K562 (cell line): ENCODE data around the gene RGS17. TPM values are rescaled to one million over a fixed set of nuclear protein-coding genes. Genes with fewer than 3 reads are reported as not detected.

Experiments used
- ATAC-seq: fragments of 200-7000 bp; cut with Tn5 transposase; 3 replicates; pipeline ENCODE4 v1.9.1; 2020; ENCODE audit warnings: moderate library complexity
- BruUV-seq: library from RNA; stranded (reverse); fragments of 400-500 nt; replicated peaks from 2 replicates; lab custom pipeline; 2021; lab: Mats Ljungman, UMichigan
- CTCF ChIA-PET: fragments of 300-600 bp; formaldehyde crosslinking; extraction: SDS; loops from one replicate; lab custom pipeline; 2021; ENCODE audit warnings: low intra/inter-chr PET ratio; lab: Yijun Ruan, JAX
- POLR2A ChIA-PET: fragments of 300-600, 350-650 bp; sonication (Branson Sonifier 250); formaldehyde crosslinking; extraction: SDS; loops from one replicate; lab custom pipeline; 2021; ENCODE audit warnings: antibody characterized with exemption, inconsistent platforms; lab: Yijun Ruan, JAX
- DNase-seq, 4 experiments: peaks; one replicate each; pipeline versions ENCODE4 v3.0.0 to v3.0.0-alpha.2; 2011 to 2018; ENCODE audit warnings: low spot score in 3 of 4, mixed read lengths in 3 of 4; ENCODE audit errors: extremely low read depth in 1 of 4
- FAIRE-seq: peaks from 2 replicates; lab custom pipeline; 2011; peaks lifted over from hg19 to GRCh38; lab: Jason Lieb, UNC
- H2AFZ ChIP-seq: 2 replicates; pipeline ENCODE4 v1.6.0; 2011; ENCODE audit warnings: low read depth, low read length, control low read depth, inconsistent platforms
- H3K27ac ChIP-seq: fragments of 200-600 bp; 3 replicates; pipeline ENCODE4 v1.8.0; 2011; ENCODE audit warnings: low read depth, mild to moderate bottlenecking, control low read depth, inconsistent platforms, low read length, moderate library complexity, mixed read lengths; ENCODE audit errors: extremely low read depth
- H3K27me3 ChIP-seq, 2 experiments: fragments of 300-600 bp in 1 of 2; 2 replicates in 1 of 2; 3 replicates in 1 of 2; pipeline versions ENCODE4 v1.6.0 to v1.8.0; 2011; ENCODE audit warnings: inconsistent platforms in 2 of 2, low read length in 2 of 2, mild to moderate bottlenecking in 1 of 2, mixed read lengths in 1 of 2, moderate library complexity in 1 of 2; ENCODE audit not compliant: control insufficient read depth in 2 of 2, insufficient read depth in 2 of 2
- H3K36me3 ChIP-seq: fragments of 300-600 bp; 3 replicates; pipeline ENCODE4 v1.8.0; 2011; ENCODE audit warnings: mild to moderate bottlenecking, low read length, inconsistent platforms; ENCODE audit not compliant: control insufficient read depth, insufficient read depth
- H3K4me1 ChIP-seq, 2 experiments: fragments of 200-600 bp in 1 of 2; replicated peaks in 1 of 2; 2 replicates in 1 of 2; 3 replicates in 1 of 2; pipeline versions ENCODE4 v1.5.1 to v1.8.0; 2011; ENCODE audit warnings: inconsistent platforms in 2 of 2, low read length in 2 of 2, mild to moderate bottlenecking in 1 of 2, mixed read lengths in 1 of 2, moderate library complexity in 1 of 2; ENCODE audit not compliant: control insufficient read depth in 2 of 2, insufficient read depth in 2 of 2
- H3K4me2 ChIP-seq: 2 replicates; pipeline ENCODE4 v1.6.1; 2011; ENCODE audit warnings: low read length, control low read depth, inconsistent platforms, mixed read lengths; ENCODE audit not compliant: insufficient read depth
- H3K4me3 ChIP-seq: fragments of 200-600 bp; sonication (generic), shearing (Covaris generic); 2 replicates; pipeline ENCODE4 v1.5.1; 2016; ENCODE audit warnings: control low read depth, inconsistent platforms
- H3K79me2 ChIP-seq: fragments of 200-600 bp; 3 replicates; pipeline ENCODE4 v1.8.0; 2011; ENCODE audit warnings: low read length, inconsistent platforms; ENCODE audit not compliant: control insufficient read depth, insufficient read depth
- H3K9ac ChIP-seq, 2 experiments: 2 replicates each; pipeline versions ENCODE4 v1.6.0 to v1.6.1; 2011; ENCODE audit warnings: low read depth in 2 of 2, low read length in 2 of 2, control low read depth in 1 of 2, inconsistent platforms in 1 of 2, mild to moderate bottlenecking in 1 of 2, mixed read lengths in 1 of 2; ENCODE audit not compliant: insufficient read depth in 1 of 2
- H3K9me1 ChIP-seq: one replicate; pipeline ENCODE4 v1.6.0; 2011; ENCODE audit warnings: inconsistent platforms, mild to moderate bottlenecking, low read length, moderate library complexity; ENCODE audit not compliant: control insufficient read depth, insufficient read depth
- H3K9me3 ChIP-seq: replicated peaks from 2 replicates; pipeline ENCODE4 v1.5.1; 2011; ENCODE audit warnings: low read depth, low read length, inconsistent platforms; ENCODE audit not compliant: control insufficient read depth, insufficient read depth
- H4K20me1 ChIP-seq: replicated peaks from 2 replicates; pipeline ENCODE4 v1.6.1; 2011; ENCODE audit warnings: low read length, inconsistent platforms, mixed read lengths; ENCODE audit not compliant: control insufficient read depth, insufficient read depth
- FOXK2 ChIP-seq, 2 experiments: fragments of 450-650 bp; IDR thresholded peaks in 1 of 2; conservative IDR thresholded peaks in 1 of 2; 2 replicates each; pipeline ENCODE4 v1.6.1; 2016; ENCODE audit warnings: low read depth in 2 of 2, mild to moderate bottlenecking in 1 of 2
- GABPB1 ChIP-seq: sonication (generic); formaldehyde crosslinking; IDR thresholded peaks from 2 replicates; pipeline ENCODE4 v1.8.0; 2022; ENCODE audit warnings: mild to moderate bottlenecking, missing genetic modification reagents
- IFI16 ChIP-seq: fragments of 250-450 bp; sonication (Bioruptor Pico); IDR thresholded peaks from 2 replicates; pipeline ENCODE4 v2.1.2; 2022; ENCODE audit warnings: mild to moderate bottlenecking, inconsistent platforms
- NBN ChIP-seq: fragments of 450-650 bp; IDR thresholded peaks from 2 replicates; pipeline ENCODE4 v1.6.1; 2016; ENCODE audit warnings: low read depth, mild to moderate bottlenecking
- PCBP1 ChIP-seq: fragments of 200-400 bp; formaldehyde crosslinking; IDR thresholded peaks from 2 replicates; pipeline ENCODE4 v1.6.1; 2018; ENCODE audit warnings: mild to moderate bottlenecking, low read depth, low read length; ENCODE audit not compliant: poor library complexity, severe bottlenecking
- PYGO2 ChIP-seq: fragments of 450-650 bp; IDR thresholded peaks from 2 replicates; pipeline ENCODE4 v1.6.1; 2016; ENCODE audit warnings: mild to moderate bottlenecking, missing genetic modification characterization, moderate library complexity, missing compliant biosample characterization
- SP1 ChIP-seq: sonication (generic); formaldehyde crosslinking; IDR thresholded peaks from 2 replicates; pipeline ENCODE4 v1.8.1; 2022; ENCODE audit warnings: mild to moderate bottlenecking, missing genetic modification reagents
- SREBF1 ChIP-seq: fragments of 150-350 bp; IDR thresholded peaks from 2 replicates; pipeline ENCODE4 v1.6.1; 2014; ENCODE audit warnings: antibody characterized with exemption, low read depth, low read length, borderline replicate concordance
- STAT5B ChIP-seq: fragments of 250-450 bp; sonication (Bioruptor Pico); IDR thresholded peaks from 2 replicates; pipeline ENCODE4 v1.8.0; 2021; ENCODE audit warnings: mild to moderate bottlenecking, inconsistent platforms
- TCFL5 ChIP-seq: fragments of 250-450 bp; sonication (Bioruptor Pico); conservative IDR thresholded peaks from 2 replicates; pipeline ENCODE4 v1.6.1; 2021; ENCODE audit warnings: mild to moderate bottlenecking, moderate library complexity, matching md5 sums
- ZNF143 ChIP-seq: sonication (generic); formaldehyde crosslinking; IDR thresholded peaks from 2 replicates; pipeline ENCODE4 v1.9.0; 2022; ENCODE audit warnings: mild to moderate bottlenecking, missing genetic modification reagents
- ZNF165 ChIP-seq: fragments of 250-450 bp; sonication (Bioruptor Pico); IDR thresholded peaks from 2 replicates; pipeline ENCODE4 v1.4.0; 2020; ENCODE audit warnings: borderline replicate concordance
- WGBS: fragments of 100-300 bp; shearing (Covaris generic); methylation state at CpG from one replicate; pipeline ENCODE4 v1.1.6; 2016; ENCODE audit warnings: low coverage, mixed read lengths; ENCODE audit not compliant: insufficient coverage; ENCODE audit errors: missing lambda C conversion rate; 5-methylcytosine and 5-hydroxymethylcytosine counted together
- in situ Hi-C: fragments of 300-500 bp; cut with MboI; formaldehyde crosslinking; loops from 4 replicates; pipeline ENCODE4 v1.15.0; 2018; ENCODE audit warnings: inconsistent platforms, mixed read lengths
- intact Hi-C: fragments of 100-400 bp; cut with micrococcal nuclease; formaldehyde crosslinking; loops from 2 replicates; pipeline ENCODE4 v1.14.2; 2022
- polyA plus RNA-seq, 8 experiments: library from polyadenylated mRNA; depleted of rRNA in 4 of 8; stranded (reverse) in 5 of 8; unstranded in 3 of 8; fragments of >200 nt; fragmentation: Nextera tagmentation in 2 of 8; fragmentation: Illumina TruSeq in 1 of 8; extraction: Ambion mirVana in 2 of 8; extraction: Trizol in 1 of 8; gene quantifications; 2 replicates each; pipeline versions ENCODE4 v1.2.1 to v1.2.3, GENCODE V29; 2011 to 2014; ENCODE audit warnings: inconsistent platforms in 1 of 8, missing spikeins in 1 of 8
- total RNA-seq, 7 experiments: library from RNA; depleted of rRNA in 6 of 7; stranded (reverse); fragments of >200 nt in 6 of 7; fragmentation: Illumina TruSeq in 2 of 7; extraction: Trizol in 2 of 7; gene quantifications; 2 replicates each; pipeline versions ENCODE4 v1.2.1 to v1.2.3, GENCODE V29; 2011 to 2021; ENCODE audit warnings: low replicate concordance in 1 of 7
- TF ChIP-seq, protein P1 (sequence below): fragments of 250-450 bp; sonication (Bioruptor Pico); IDR thresholded peaks from 2 replicates; pipeline ENCODE4 v1.5.1; 2021; ENCODE audit warnings: mild to moderate bottlenecking
- TF ChIP-seq, protein P2 (sequence below): fragments of 450-650 bp; IDR thresholded peaks from 2 replicates; pipeline ENCODE4 v1.6.1; 2017; ENCODE audit warnings: antibody characterized with exemption, mild to moderate bottlenecking

The RGS17 gene
- total and polyA plus RNA-seq, 9 of the 15 experiments (the other 6 are each of a cell fraction or from before 2014, with no cell fraction given): 0.01 to 0.14 (median 0.08) TPM; not detected in 6

GRCh38 chr6:153043719-153044118, 87.4 kb downstream of the RGS17 start:
- intact Hi-C loops: no loop called here
- Histone ChIP-seq H3K4me3 (no peak overlapping the region), H3K27ac (no peak overlapping the region), H3K4me2 (no peak overlapping the region), H3K79me2 (no peaks in the 10 kb centered on the region), H3K9ac (no peak overlapping the region)
- BruUV-seq: no TSS peak
- TF ChIP-seq NBN: no peak
- TF ChIP-seq, protein P1, sequence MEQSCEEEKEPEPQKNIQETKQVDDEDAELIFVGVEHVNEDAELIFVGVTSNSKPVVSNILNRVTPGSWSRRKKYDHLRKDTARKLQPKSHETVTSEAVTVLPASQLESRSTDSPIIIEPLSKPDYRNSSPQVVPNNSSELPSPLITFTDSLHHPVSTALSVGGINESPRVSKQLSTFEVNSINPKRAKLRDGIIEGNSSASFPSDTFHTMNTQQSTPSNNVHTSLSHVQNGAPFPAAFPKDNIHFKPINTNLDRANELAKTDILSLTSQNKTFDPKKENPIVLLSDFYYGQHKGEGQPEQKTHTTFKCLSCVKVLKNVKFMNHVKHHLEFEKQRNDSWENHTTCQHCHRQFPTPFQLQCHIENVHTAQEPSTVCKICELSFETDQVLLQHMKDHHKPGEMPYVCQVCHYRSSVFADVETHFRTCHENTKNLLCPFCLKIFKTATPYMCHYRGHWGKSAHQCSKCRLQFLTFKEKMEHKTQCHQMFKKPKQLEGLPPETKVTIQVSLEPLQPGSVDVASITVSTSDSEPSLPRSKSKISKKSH: no peak
- TF ChIP-seq STAT5B: no peak
- TF ChIP-seq ZNF143 (CRISPR knock-in tag): no peak
- no peak for TF ChIP-seq SP1 (CRISPR knock-in tag)
- no peak for TF ChIP-seq FOXK2 (conservative IDR thresholded peaks at IDR 0.05 in 1 of 2, IDR thresholded peaks at IDR 0.05 in 1 of 2; ENCODE audit: low read depth in 2 of 2)
- no peak for TF ChIP-seq PYGO2
- no peak for TF ChIP-seq PCBP1
- TF ChIP-seq ZNF165 (CRISPR knock-in tag): no peak
- TF ChIP-seq GABPB1 (CRISPR knock-in tag): no peak
- TF ChIP-seq SREBF1: no peak
- TF ChIP-seq TCFL5 (CRISPR knock-in tag): no peak
- no peak for TF ChIP-seq IFI16
- TF ChIP-seq, protein P2, sequence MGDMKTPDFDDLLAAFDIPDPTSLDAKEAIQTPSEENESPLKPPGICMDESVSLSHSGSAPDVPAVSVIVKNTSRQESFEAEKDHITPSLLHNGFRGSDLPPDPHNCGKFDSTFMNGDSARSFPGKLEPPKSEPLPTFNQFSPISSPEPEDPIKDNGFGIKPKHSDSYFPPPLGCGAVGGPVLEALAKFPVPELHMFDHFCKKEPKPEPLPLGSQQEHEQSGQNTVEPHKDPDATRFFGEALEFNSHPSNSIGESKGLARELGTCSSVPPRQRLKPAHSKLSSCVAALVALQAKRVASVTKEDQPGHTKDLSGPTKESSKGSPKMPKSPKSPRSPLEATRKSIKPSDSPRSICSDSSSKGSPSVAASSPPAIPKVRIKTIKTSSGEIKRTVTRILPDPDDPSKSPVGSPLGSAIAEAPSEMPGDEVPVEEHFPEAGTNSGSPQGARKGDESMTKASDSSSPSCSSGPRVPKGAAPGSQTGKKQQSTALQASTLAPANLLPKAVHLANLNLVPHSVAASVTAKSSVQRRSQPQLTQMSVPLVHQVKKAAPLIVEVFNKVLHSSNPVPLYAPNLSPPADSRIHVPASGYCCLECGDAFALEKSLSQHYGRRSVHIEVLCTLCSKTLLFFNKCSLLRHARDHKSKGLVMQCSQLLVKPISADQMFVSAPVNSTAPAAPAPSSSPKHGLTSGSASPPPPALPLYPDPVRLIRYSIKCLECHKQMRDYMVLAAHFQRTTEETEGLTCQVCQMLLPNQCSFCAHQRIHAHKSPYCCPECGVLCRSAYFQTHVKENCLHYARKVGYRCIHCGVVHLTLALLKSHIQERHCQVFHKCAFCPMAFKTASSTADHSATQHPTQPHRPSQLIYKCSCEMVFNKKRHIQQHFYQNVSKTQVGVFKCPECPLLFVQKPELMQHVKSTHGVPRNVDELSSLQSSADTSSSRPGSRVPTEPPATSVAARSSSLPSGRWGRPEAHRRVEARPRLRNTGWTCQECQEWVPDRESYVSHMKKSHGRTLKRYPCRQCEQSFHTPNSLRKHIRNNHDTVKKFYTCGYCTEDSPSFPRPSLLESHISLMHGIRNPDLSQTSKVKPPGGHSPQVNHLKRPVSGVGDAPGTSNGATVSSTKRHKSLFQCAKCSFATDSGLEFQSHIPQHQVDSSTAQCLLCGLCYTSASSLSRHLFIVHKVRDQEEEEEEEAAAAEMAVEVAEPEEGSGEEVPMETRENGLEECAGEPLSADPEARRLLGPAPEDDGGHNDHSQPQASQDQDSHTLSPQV: no peak
- TF ChIP-seq, all 486 proteins: peak for 0
- FAIRE-seq (no peak), ATAC-seq (no peak), DNase-seq (no peak)
- WGBS: 4% methylated on average over 3 of the region's 3 CpGs
- Histone ChIP-seq H3K4me1 (no peaks in the 10 kb centered on the region), H3K9me1 (no peaks in the 10 kb centered on the region), H4K20me1 (no peaks in the 10 kb centered on the region), H3K9me3 (no peaks in the 10 kb centered on the region), H2AFZ (no peak overlapping the region), H3K36me3 (no peaks in the 10 kb centered on the region), H3K27me3 (no peaks in the 10 kb centered on the region)
- in situ Hi-C loops: no loop called here
- CTCF ChIA-PET: no interaction called here
- POLR2A ChIA-PET: no interaction called here
